Measurements from ENCODE around the gene P2RX5.

Gene P2RX5

GRCh38 chr17:3683054-3683511, 12.9 kb downstream of the P2RX5 start (continued):
- TF ChIP-seq ZBTB48 (tag by site-specific recombination; IDR thresholded peaks at IDR 0.05): 0 out of 2 replicates have a peak, but pooled peaks have one; percentile 23
- 0 out of 2 replicates have a peak, but pooled peaks have one; percentile 31 for TF ChIP-seq SP7 (tag by site-specific recombination; IDR thresholded peaks at IDR 0.05)
- TF ChIP-seq KLF8 (tag by site-specific recombination; IDR thresholded peaks at IDR 0.05): no peak
- no peak for TF ChIP-seq ZNF704 (tag by site-specific recombination; IDR thresholded peaks at IDR 0.05)
- TF ChIP-seq SALL2 (tag by site-specific recombination; IDR thresholded peaks at IDR 0.05; ENCODE audit: borderline replicate concordance): no peak
- TF ChIP-seq BCL6B (tag by site-specific recombination; IDR thresholded peaks at IDR 0.05): no peak
- no peak for TF ChIP-seq AEBP2 (tag by site-specific recombination; IDR thresholded peaks at IDR 0.05; ENCODE audit: borderline replicate concordance)
- TF ChIP-seq ZNF837 (tag by site-specific recombination; IDR thresholded peaks at IDR 0.05): no peak
- TF ChIP-seq TCF7L2 (IDR thresholded peaks at IDR 0.05; ENCODE audit: borderline replicate concordance, low read depth, low read length): no peak
- no peak for TF ChIP-seq YY2 (tag by site-specific recombination; IDR thresholded peaks at IDR 0.05)
- no peak for TF ChIP-seq ZNF433 (tag by site-specific recombination; IDR thresholded peaks at IDR 0.05; ENCODE audit: low read depth)
- TF ChIP-seq ZNF2 (tag by site-specific recombination; IDR thresholded peaks at IDR 0.05): peak; percentile 69; the same call in 1 of the 2 replicates
- TF ChIP-seq TSHZ1 (tag by site-specific recombination; IDR thresholded peaks at IDR 0.05; ENCODE audit: borderline replicate concordance): no peak
- peak; percentile 81 for TF ChIP-seq ZBTB8A (tag by site-specific recombination; IDR thresholded peaks at IDR 0.05)
- TF ChIP-seq EGR2 (tag by site-specific recombination; IDR thresholded peaks at IDR 0.05; ENCODE audit: low read depth): no peak
- TF ChIP-seq KLF9 (tag by site-specific recombination; IDR thresholded peaks at IDR 0.05; ENCODE audit: low read depth): no peak
- TF ChIP-seq ZNF585B (tag by site-specific recombination; IDR thresholded peaks at IDR 0.05): no peak
- no peak for TF ChIP-seq MZF1 (tag by site-specific recombination; IDR thresholded peaks at IDR 0.05; ENCODE audit: borderline replicate concordance)
- TF ChIP-seq ZNF76 (tag by site-specific recombination; IDR thresholded peaks at IDR 0.05; ENCODE audit: borderline replicate concordance, low read depth): no peak
- no peak for TF ChIP-seq ZBTB44 (tag by site-specific recombination; IDR thresholded peaks at IDR 0.05)
- TF ChIP-seq ZNF248 (tag by site-specific recombination; IDR thresholded peaks at IDR 0.05): no peak
- no peak for TF ChIP-seq ZBTB11 (tag by site-specific recombination; conservative IDR thresholded peaks at IDR 0.05; ENCODE audit: low read depth)
- TF ChIP-seq ZNF274 (IDR thresholded peaks at IDR 0.05; ENCODE audit: low read length): no peak
- no peak for TF ChIP-seq ZNF274 (tag by site-specific recombination; IDR thresholded peaks at IDR 0.05; ENCODE audit: borderline replicate concordance)
- TF ChIP-seq ZNF16 (tag by site-specific recombination; IDR thresholded peaks at IDR 0.05; ENCODE audit: low read depth): no peak
- TF ChIP-seq ZNF654 (tag by site-specific recombination; IDR thresholded peaks at IDR 0.05; ENCODE audit: low read depth): peak; percentile 76

Measured in HEK293 (cell line).